Measurements from ENCODE around the gene XPR1.

- TF ChIP-seq CTCF (IDR thresholded peaks at IDR 0.05; ENCODE audit: insufficient read depth, low read depth, low read length) (no peak), EZH2 (IDR thresholded peaks at IDR 0.05; ENCODE audit: insufficient read depth, low read length) (no peak)
Observed at GRCh38 chr1:180785887-180786286, 154.1 kb downstream of the XPR1 start.
